Activated naive CD8-positive, alpha-beta T cell treated with anti-CD3 and anti-CD28 coated beads, Interleukin-2, amount 10 ng/mL, durations not matched to agents 7 days and 5 days (primary cell): Measurements from ENCODE around the gene ZFYVE19. TPM values are rescaled to one million over a fixed set of nuclear protein-coding genes. Genes with fewer than 3 reads are reported as not detected.

Source experiments
- ATAC-seq: fragments of 150-1000 bp; cut with Tn5 transposase; one replicate; pipeline ENCODE4 v1.10.0; 2021; ENCODE audit warnings: low read depth, moderate library complexity
- POLR2A ChIA-PET: fragments of 350-600 bp; sonication (Branson Sonifier 250); formaldehyde crosslinking; loops from one replicate; lab custom pipeline; 2021; ENCODE audit warnings: antibody characterized with exemption; lab: Charles Lee
- DNase-seq: peaks from one replicate; pipeline ENCODE4 v3.0.0; 2021
- H3K27ac Mint-ChIP-seq: one replicate; pipeline ENCODE4 v1.8.0; 2022; ENCODE audit warnings: mild to moderate bottlenecking, mixed read lengths
- H3K27me3 Mint-ChIP-seq: one replicate; pipeline ENCODE4 v1.8.0; 2022; ENCODE audit warnings: mild to moderate bottlenecking, moderate library complexity, mixed read lengths
- H3K36me3 Mint-ChIP-seq: one replicate; pipeline ENCODE4 v1.8.0; 2021; ENCODE audit warnings: mild to moderate bottlenecking, mixed read lengths
- H3K4me1 Mint-ChIP-seq: one replicate; pipeline ENCODE4 v1.8.0; 2021; ENCODE audit warnings: mixed read lengths
- H3K4me3 Mint-ChIP-seq: one replicate; pipeline ENCODE4 v1.8.0; 2022; ENCODE audit warnings: mild to moderate bottlenecking, moderate library complexity, mixed read lengths
- H3K9me3 Mint-ChIP-seq: one replicate; pipeline ENCODE4 v1.8.0; 2021; ENCODE audit warnings: mixed read lengths
- total RNA-seq, 2 experiments: library from RNA; stranded (reverse); gene quantifications; one replicate each; pipeline ENCODE4 v1.2.3, GENCODE V29; 2021

ZFYVE19 gene
- total RNA-seq, 2 experiments from 2014 or later = 30.1 to 31.7 TPM

DNA sequence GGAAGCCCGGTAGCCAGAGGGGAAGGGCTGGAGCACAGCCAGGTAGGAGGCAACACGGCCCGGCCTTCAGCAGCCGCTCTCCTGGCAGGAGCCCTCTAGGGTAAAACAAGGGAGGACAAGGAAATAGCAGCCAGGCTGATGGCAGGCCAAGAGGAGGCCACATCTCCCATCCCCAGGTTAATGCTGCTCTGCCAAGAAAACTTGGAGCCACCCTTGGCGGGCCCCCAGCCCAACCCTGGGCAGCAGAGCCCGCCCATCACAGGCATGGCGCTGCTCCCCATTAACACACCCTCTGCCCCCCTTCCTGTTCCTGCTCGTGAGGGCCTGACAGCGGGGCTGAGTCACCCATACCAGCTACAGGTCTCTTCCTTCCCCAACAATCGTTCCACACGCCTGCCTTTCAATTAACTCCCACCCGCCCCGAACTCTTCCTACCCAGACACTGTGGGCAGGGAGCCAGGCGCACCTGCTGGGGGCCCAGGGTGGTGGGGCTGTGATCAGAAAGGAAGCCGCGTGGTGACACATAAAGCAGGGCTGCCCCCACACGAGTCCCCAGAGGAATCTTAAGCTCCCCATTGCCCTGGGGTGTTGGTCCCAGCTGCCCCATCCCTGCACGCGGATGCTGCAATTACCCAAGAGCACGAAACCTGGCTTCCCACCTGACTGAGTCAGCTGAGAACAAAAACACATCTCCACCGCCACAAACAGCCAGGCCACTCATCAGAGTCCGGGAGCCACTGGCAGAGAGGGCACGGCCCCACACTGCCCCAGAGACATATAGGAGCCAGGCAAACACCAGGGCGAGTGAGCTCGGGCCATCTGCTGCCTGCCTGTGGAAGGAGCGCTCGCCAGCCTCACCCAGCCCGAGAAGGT, 37.4 kb upstream of the ZFYVE19 start, which contains the start of gene C15orf62:
TSS of gene C15orf62 (plus strand) at position 707 of the 873 bp plus-strand sequence. CDS start 516 bp downstream, outside the sequence.
- ATAC-seq (peak; percentile 67), DNase-seq (peak; percentile 64)
- Mint-ChIP-seq H3K27me3 (no peaks in the 10 kb centered on the region), H3K9me3 (no peaks in the 10 kb centered on the region), H3K4me1 (peaks cover 26% of the 10 kb centered on the region), H3K36me3 (peaks cover 3% of the 10 kb centered on the region), H3K4me3 (peak within 1 kb of the TSS; percentile 58), H3K27ac (peak within 1 kb of the TSS; percentile 89)
- POLR2A ChIA-PET = interaction anchor here (0.6 to 2.4 kb wide), 8 partner anchors 9 to 179 kb away, joined by 3 to 14 read pairs (median 6); partner anchors contain the start of genes DNAJC17, RAD51, RMDN3 and ZFYVE19

DNA sequence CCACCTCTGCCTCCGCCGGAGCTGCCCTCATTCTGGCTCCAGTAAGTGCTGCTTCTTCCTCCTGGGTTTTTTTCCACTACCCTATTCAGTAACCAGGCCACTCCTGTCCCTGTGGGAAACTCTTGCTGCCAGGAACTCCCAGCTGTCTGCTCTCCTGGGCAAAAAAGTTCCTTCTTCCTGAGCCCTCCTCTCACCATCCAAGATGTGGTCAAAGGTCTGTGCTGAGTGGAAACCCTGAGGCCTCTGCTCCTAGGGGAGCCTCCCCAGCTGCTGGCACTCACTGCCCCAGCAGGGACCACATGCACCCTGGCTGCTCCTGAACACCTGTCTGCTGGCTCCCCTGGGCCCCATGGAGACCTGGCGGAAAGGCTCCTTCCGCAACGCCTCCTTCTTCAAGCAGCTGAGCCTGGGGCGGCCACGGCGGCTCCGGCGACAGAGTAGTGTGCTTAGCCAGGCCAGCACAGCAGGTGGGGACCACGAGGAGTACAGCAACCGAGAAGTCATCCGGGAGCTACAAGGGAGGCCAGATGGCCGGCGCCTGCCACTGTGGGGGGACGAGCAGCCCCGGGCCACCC, 36.7 kb upstream of the ZFYVE19 start:
- Mint-ChIP-seq H3K36me3 (peaks cover 6% of the 10 kb centered on the region), H3K27me3 (no peaks in the 10 kb centered on the region), H3K9me3 (no peaks in the 10 kb centered on the region), H3K27ac (peak overlapping the region; percentile 89), H3K4me3 (peak overlapping the region; percentile 58), H3K4me1 (peaks cover 23% of the 10 kb centered on the region)
- no peak for ATAC-seq
- POLR2A ChIA-PET = interaction anchor here (0.6 to 2.4 kb wide), 9 partner anchors 9 to 179 kb away, joined by 3 to 14 read pairs (median 4); partner anchors contain the start of genes DNAJC17, RAD51, RMDN3 and ZFYVE19
- no peak for DNase-seq

DNA sequence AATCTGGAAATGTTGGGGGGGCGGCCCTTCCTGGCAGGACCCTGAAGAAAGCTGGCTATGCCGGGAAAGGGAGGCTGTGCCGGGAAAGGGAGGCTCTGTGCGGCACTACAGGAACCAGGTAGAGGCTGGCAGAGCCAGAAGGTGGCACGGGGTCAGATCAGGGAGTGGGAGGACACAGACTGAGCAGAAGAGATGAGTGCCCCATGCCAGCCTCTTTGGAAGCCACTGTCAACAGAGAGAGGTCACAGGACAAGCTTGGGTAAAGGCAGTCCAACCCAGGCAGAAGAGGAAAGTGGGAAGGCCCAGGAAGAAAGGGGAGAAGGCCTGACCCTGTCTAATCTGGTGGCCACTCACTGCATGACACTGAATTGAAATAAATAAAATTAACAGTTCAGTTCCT, 35.6 kb upstream of the ZFYVE19 start:
- POLR2A ChIA-PET = interaction anchor here (1.2 to 1.9 kb wide), 2 partner anchors 25 to 27 kb away, joined by 3 to 5 read pairs; no protein-coding TSS in a partner anchor
- ATAC-seq (no peak), DNase-seq (no peak)
- Mint-ChIP-seq H3K27me3 (no peaks in the 10 kb centered on the region), H3K4me1 (peaks cover 19% of the 10 kb centered on the region), H3K9me3 (no peaks in the 10 kb centered on the region), H3K27ac (no peak overlapping the region), H3K4me3 (no peak overlapping the region), H3K36me3 (peaks cover 6% of the 10 kb centered on the region)

DNA sequence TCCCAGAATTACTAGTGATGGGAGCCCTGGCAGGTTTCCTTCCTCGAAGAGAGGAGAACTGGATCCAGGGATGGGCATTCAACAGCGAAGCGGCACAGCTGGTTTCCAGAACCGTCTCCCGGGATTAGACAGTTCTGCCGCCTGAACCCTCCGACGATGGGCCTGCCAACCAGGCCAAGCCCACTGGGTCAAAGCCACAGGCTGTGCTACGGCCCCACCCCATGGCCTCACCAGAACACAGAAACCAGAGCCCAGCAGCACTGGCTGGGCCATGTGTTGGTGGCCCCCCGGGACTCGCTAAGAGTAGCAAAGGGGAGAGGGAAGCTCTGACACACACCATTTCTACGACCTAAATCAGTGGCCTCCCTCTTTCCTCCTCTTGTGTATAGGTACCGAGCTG, 34.9 kb upstream of the ZFYVE19 start:
- H3K36me3 Mint-ChIP-seq = peaks cover 12% of the 10 kb centered on the region
- POLR2A ChIA-PET = interaction anchor here (0.5 kb wide), 1 partner anchor 296 kb away, joined by 3 read pairs; no protein-coding TSS in a partner anchor
- ATAC-seq (no peak), DNase-seq (no peak)
- no peaks in the 10 kb centered on the region for H3K27me3 Mint-ChIP-seq
- no peak overlapping the region for H3K27ac Mint-ChIP-seq
- no peaks in the 10 kb centered on the region for H3K9me3 Mint-ChIP-seq
- peaks cover 23% of the 10 kb centered on the region for H3K4me1 Mint-ChIP-seq
- H3K4me3 Mint-ChIP-seq = no peak overlapping the region

DNA sequence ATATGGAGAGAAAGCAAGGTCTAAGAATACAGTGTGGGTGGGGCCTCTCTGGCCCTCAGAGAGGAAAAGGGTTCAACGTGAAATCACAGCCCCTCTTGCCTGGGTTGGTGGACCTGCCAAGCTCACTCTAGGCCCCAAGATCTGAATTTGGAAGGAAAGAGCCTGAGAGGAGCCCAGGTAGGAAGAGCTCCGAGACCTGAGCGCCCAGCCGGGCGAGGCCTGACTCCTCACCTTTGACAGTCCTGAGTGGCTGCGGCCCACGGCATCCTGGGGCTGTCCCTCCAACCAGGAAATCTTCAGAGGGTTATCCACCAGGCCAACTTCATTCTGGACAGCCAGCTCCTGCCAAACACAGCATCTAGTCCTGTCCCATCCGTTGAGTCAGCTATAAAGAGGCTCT, 33.4 kb upstream of the ZFYVE19 start:
- Mint-ChIP-seq H3K4me3 (no peak overlapping the region), H3K27me3 (no peaks in the 10 kb centered on the region), H3K36me3 (peaks cover 14% of the 10 kb centered on the region), H3K9me3 (no peaks in the 10 kb centered on the region), H3K27ac (no peak overlapping the region), H3K4me1 (peaks cover 23% of the 10 kb centered on the region)
- POLR2A ChIA-PET = interaction anchor here (1.1 kb wide), 1 partner anchor 79 kb away, joined by 3 read pairs; no protein-coding TSS in a partner anchor
- no peak for ATAC-seq
- DNase-seq = no peak

DNA sequence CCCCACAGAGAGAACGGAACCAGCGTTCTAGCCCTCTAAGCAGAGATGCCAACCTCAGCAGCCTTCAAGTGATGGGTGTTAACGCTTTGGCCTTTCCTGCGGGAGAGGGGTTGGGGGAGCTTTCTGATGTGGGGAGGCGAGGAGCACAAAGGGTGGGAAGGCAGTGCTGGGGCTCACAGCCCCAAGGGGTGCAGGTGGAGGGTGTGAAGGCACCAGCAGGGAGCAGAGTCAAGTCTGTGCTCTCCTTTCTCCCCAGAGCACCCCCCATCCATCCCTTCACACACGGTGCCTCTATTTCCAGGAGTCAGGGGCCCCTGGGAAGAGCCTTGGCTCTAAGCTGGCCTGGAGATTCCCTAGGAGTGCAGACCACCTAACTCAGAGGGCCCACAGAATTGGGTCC, 33.0 kb upstream of the ZFYVE19 start:
- Mint-ChIP-seq H3K9me3 (no peaks in the 10 kb centered on the region), H3K4me1 (peaks cover 20% of the 10 kb centered on the region), H3K4me3 (no peak overlapping the region), H3K27ac (no peak overlapping the region), H3K36me3 (peaks cover 13% of the 10 kb centered on the region), H3K27me3 (no peaks in the 10 kb centered on the region)
- no peak for ATAC-seq
- POLR2A ChIA-PET = interaction anchor here (0.5 to 1.1 kb wide), 2 partner anchors 19 to 79 kb away, joined by 3 read pairs; no protein-coding TSS in a partner anchor
- no peak for DNase-seq

DNA sequence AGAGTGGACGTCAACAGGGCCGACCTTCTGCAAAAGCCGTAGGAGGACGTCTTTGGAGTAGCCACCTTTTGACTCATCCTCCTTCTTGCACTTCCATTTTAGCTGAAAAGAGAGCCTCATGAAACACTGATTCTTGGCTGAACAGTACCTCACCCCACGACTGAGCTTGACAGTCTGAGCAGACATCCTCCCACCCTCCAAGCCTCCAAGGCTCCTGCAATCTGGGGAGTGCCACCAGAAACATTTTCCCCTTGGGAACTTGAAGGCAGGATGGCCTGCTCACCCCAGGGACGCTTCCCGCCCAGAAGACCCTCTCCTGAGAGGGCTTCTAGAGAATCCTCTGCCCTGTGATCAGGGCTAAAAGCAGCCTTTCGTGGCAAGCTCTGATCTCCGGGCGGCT, 31.9 kb upstream of the ZFYVE19 start:
- POLR2A ChIA-PET = no interaction called here
- Mint-ChIP-seq H3K4me1 (peaks cover 15% of the 10 kb centered on the region), H3K27me3 (no peaks in the 10 kb centered on the region), H3K36me3 (peaks cover 18% of the 10 kb centered on the region), H3K4me3 (no peak overlapping the region), H3K27ac (no peak overlapping the region), H3K9me3 (no peaks in the 10 kb centered on the region)
- DNase-seq (no peak), ATAC-seq (no peak)

DNA sequence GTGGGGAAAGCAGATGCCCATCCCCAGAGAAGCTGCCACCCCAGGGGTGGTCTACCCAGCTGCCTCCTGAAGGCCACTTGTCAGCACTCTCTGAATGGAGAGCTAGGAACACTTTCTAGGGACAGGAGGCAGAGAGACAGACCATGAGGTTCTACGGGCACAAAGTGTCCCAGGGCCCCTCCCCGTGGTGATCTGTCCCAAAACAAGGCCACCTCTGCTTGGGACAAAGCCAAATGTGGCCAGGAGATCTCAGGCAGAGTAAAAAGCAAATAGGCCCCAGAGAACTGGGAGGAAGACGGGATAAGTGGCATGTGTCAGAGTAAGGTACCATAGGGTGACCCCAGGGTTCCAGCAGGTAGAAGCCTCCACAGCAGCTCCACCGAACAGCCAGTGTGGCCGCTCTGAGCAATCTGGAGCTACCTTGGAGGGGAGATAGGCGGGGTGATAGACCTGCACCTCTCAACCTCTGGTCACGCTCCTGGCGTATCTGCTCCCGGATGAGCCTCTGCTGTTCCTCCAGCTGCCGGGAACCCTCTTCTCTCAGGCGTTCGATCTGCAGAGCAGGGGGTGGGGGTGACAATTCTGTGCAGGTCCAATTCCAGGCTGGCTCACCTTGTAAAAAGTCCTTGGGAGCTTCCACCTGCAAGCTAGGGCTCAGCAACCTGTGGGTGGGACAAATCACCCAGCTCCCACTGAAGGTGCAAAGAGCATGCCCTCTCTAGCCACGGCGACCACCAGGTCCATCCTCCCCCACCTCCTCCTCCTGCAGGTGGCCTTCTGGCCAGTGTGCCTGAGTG, 31.0 kb upstream of the ZFYVE19 start:
- H3K9me3 Mint-ChIP-seq = no peaks in the 10 kb centered on the region
- no peaks in the 10 kb centered on the region for H3K27me3 Mint-ChIP-seq
- DNase-seq (no peak), ATAC-seq (no peak)
- peaks cover 18% of the 10 kb centered on the region for H3K36me3 Mint-ChIP-seq
- POLR2A ChIA-PET = interaction anchor here (0.6 to 1.3 kb wide), 2 partner anchors 9 to 30 kb away, joined by 3 read pairs; no protein-coding TSS in a partner anchor
- H3K4me1 Mint-ChIP-seq = peaks cover 12% of the 10 kb centered on the region
- H3K4me3 Mint-ChIP-seq = no peak overlapping the region
- H3K27ac Mint-ChIP-seq = no peak overlapping the region

DNA sequence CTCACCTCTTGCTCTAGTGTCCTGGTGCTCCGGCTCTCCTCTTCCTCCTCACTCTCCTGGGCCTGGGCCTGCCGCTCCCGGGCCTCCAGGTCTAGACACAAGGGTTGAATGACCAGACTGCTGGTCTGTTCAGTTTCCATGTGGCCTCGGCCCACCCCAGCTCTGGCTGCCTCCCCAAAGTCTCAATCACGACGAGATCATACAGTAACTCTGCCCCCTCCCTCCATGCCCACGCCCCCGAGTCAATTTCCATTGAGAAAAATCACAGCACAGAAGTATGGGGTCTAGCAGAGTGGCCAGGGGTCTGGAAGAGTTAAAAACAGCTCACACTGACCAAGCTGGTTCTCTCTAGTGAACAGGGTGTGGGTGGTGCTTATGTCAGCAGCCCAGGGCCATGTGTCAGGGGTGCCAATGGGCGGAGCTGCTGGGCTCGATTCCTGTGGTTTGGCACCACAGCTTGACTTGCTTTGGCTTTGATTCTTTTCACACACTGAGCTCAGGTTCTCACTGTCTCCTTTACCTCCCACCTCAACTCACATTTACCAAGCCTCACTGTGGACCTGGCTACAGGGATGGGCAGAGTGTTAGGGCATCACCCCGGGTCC, 30.2 kb upstream of the ZFYVE19 start:
- H3K36me3 Mint-ChIP-seq = peaks cover 18% of the 10 kb centered on the region
- H3K9me3 Mint-ChIP-seq = no peaks in the 10 kb centered on the region

DNA sequence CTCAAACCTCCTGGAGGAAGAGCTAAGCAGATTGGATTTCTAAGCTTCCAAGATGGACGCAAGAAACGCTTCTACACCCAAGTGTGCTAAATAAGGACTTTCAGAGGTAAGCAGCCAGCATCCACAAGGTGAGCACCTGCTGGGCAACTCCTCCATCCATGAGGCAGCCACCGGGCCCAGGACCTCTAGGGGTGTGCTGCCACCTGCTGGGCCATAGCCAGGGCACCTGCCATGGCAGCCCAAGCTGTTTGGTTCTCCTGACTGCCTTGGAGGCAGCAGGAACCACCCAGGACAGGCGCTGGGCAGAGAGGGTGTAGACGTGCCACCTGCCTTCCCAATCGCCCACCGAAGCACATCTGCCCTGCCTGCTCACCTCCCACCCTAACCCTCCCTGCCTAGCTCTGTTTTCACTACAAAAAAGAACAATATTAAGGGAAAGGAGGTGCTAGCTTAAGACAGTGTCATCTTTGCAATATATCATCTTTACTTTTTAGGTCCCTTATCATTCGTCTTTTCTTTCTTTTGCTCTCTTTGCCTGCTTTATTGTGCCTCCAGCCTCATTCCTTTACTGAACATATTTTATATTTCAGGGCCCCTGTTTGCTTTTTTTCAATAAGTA, 24.2 kb upstream of the ZFYVE19 start:
- Mint-ChIP-seq H3K27me3 (no peaks in the 10 kb centered on the region), H3K4me3 (no peak overlapping the region), H3K4me1 (peaks cover 27% of the 10 kb centered on the region), H3K9me3 (no peaks in the 10 kb centered on the region), H3K27ac (no peak overlapping the region), H3K36me3 (peaks cover 6% of the 10 kb centered on the region)
- DNase-seq (peak; percentile 83), ATAC-seq (peak; percentile 91)
- POLR2A ChIA-PET = interaction anchor here (0.6 to 1.3 kb wide), 6 partner anchors 14 to 1401 kb away, joined by 3 to 6 read pairs (median 4); partner anchors contain the start of genes C15orf62, RAD51 and ZFYVE19

More for the DNA sequence above, 30.2 kb upstream of the ZFYVE19 start:
- peak overlapping the region; percentile 39 for H3K27ac Mint-ChIP-seq
- H3K4me3 Mint-ChIP-seq = no peak overlapping the region
- DNase-seq (no peak), ATAC-seq (peak; percentile 58)
- no peaks in the 10 kb centered on the region for H3K27me3 Mint-ChIP-seq
- POLR2A ChIA-PET = interaction anchor here (1.3 to 1.4 kb wide), 2 partner anchors 10 to 82 kb away, joined by 3 to 5 read pairs; partner anchors contain the start of gene RAD51
- peaks cover 12% of the 10 kb centered on the region for H3K4me1 Mint-ChIP-seq

DNA sequence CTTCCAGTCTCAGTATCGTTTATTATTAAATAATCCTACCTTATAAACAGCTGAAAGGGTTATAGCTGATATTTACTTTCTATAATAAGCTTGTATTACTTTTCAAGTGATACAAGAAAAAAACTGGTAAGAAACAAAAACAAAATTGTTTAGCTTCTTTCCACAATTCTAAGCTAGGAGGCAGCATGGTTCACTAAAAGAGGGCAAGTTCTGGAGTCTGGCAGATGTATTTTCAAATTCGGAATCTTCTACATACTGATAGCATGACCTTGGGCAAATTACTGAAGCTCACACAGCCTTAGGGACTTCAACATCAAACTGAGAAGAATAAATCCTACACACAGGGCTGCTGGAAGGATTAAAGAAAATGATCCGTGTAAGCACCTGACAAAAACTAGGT, 21.7 kb upstream of the ZFYVE19 start:
- POLR2A ChIA-PET = interaction anchor here (0.9 kb wide), 1 partner anchor 23 kb away, joined by 3 read pairs; no protein-coding TSS in a partner anchor
- DNase-seq (no peak), ATAC-seq (no peak)
- Mint-ChIP-seq H3K36me3 (peaks cover 2% of the 10 kb centered on the region), H3K9me3 (no peaks in the 10 kb centered on the region), H3K4me3 (no peak overlapping the region), H3K27me3 (no peaks in the 10 kb centered on the region), H3K27ac (no peak overlapping the region), H3K4me1 (peaks cover 32% of the 10 kb centered on the region)

DNA sequence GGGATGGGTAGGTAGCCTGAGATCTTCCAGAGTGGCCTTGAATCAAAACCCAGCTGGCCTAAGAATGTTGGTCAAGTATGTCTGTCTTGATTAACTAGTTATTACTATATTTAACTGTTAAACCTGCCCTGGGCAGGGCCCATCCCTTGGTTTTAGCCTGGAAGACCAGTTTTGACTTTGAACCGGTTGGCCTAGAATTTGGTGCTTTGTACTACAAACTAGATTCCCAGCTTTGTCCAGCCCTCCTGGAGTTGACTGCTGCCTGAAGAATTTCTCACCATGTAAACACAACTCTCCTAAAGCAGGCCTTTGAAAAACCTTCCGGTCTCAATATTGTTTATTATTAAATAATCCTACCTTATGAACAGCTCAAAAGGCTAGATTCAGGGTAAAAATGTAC, 21.1 kb upstream of the ZFYVE19 start:
- DNase-seq = no peak
- Mint-ChIP-seq H3K27me3 (no peaks in the 10 kb centered on the region), H3K27ac (no peak overlapping the region), H3K4me3 (no peak overlapping the region), H3K36me3 (peaks cover 2% of the 10 kb centered on the region), H3K4me1 (peaks cover 32% of the 10 kb centered on the region), H3K9me3 (no peaks in the 10 kb centered on the region)
- ATAC-seq = no peak
- POLR2A ChIA-PET = interaction anchor here (1.2 kb wide), 1 partner anchor 21 kb away, joined by 3 read pairs; no protein-coding TSS in a partner anchor
